Ovary (tissue), 10 donors: Measurements from ENCODE around the gene TMEM132D. TPM values are rescaled to one million over a fixed set of nuclear protein-coding genes. Genes with fewer than 3 reads are reported as not detected.

Source experiments
- DNase-seq, 5 donors: peaks; one replicate each; pipeline ENCODE4 v3.0.0-alpha.2; 2019 to 2020
- H3K27ac ChIP-seq, 2 donors: fragments of 200-600 bp; one replicate each; pipeline versions ENCODE4 v1.5.1 to v1.8.0; 2019 to 2022
- H3K27me3 ChIP-seq: fragments of 200-600 bp; one replicate; pipeline ENCODE4 v1.8.0; 2022
- H3K36me3 ChIP-seq: fragments of 200-600 bp; sonication (generic); one replicate; pipeline ENCODE4 v1.5.1; 2019
- H3K4me1 ChIP-seq: one replicate; pipeline ENCODE4 v1.8.1; 2013; ENCODE audit warnings: mild to moderate bottlenecking, moderate library complexity; ENCODE audit not compliant: insufficient read depth
- H3K4me3 ChIP-seq: fragments of 200-600 bp; sonication (generic); one replicate; pipeline ENCODE4 v1.5.1; 2017
- H3K9me3 ChIP-seq, 2 donors: fragments of 200-600 bp in 1 of 2; sonication (generic) in 1 of 2; one replicate each; pipeline versions ENCODE4 v1.5.1 to v1.8.1; 2013 to 2019; ENCODE audit warnings: mild to moderate bottlenecking in 1 of 2, moderate library complexity in 1 of 2
- CTCF ChIP-seq, 3 donors: fragments of 450-650 bp in 2 of 3; fragments of 200-600 bp in 1 of 3; IDR thresholded peaks; one replicate each; pipeline versions ENCODE4 v1.5.1 to v1.8.0; 2016 to 2022; ENCODE audit warnings: antibody characterized with exemption in 3 of 3, mild to moderate bottlenecking in 1 of 3
- EP300 ChIP-seq: sonication (generic); formaldehyde crosslinking; IDR thresholded peaks from one replicate; pipeline ENCODE4 v1.6.1; 2017; ENCODE audit warnings: antibody characterized with exemption
- POLR2A ChIP-seq: fragments of 450-650 bp; IDR thresholded peaks from one replicate; pipeline ENCODE4 v1.6.1; 2017; ENCODE audit warnings: antibody characterized with exemption, mild to moderate bottlenecking, moderate library complexity
- WGBS, 3 donors: extraction: QIAGEN DNeasy Blood & Tissue Kit in 1 of 3; methylation state at CpG; one replicate each; pipeline versions ENCODE4 v1.1.5 to v1.1.7; 2013 to 2017; 5-methylcytosine and 5-hydroxymethylcytosine counted together
- intact Hi-C, 4 donors: fragments of 100-400 bp; cut with DNase I; formaldehyde crosslinking; loops; one replicate each; pipeline versions ENCODE4 v1.11.0 to v1.15.1; 2022 to 2023
- long read RNA-seq, 3 donors: library from polyadenylated mRNA in 2 of 3; unstranded in 2 of 3; transcript quantifications; one replicate each; pipeline ENCODE4 v2.0.0 and lab custom pipeline, GENCODE V29; 2021 to 2026
- polyA plus RNA-seq, 2 donors: library from polyadenylated mRNA; stranded (reverse); fragments of 200-250 nt in 1 of 2; fragments of 350-450 nt in 1 of 2; fragmentation: Illumina TruSeq in 1 of 2; extraction: RNeasy Lipid Tissue Mini Kit (QIAGEN cat#74804) in 1 of 2; gene quantifications; one replicate each; pipeline ENCODE4 v1.2.3, GENCODE V29; 2013 to 2014
- total RNA-seq, 7 donors: library from RNA; depleted of rRNA in 2 of 7; stranded (reverse); fragments of >200 nt in 2 of 7; fragmentation: NEBNext Ultra II Directional in 3 of 7; extraction: Animal tissue kit (Norgen Biotek cat#: 25700) in 3 of 7; gene quantifications; one replicate each; pipeline versions ENCODE4 v1.1.0 to v1.2.4, GENCODE V29; 2016 to 2023
- donor health status: DM: no; HTN: no; CAD: no; lungs with moderate emphysema.
- donor health status: DM: no; HTN: no; CAD: no.
- donor health status: Bipolar disorder and iron deficiency.
- donor health status: DM: yes; HTN: yes; CAD: no.
- donor health status: DM: no; HTN: no; CAD: no.
- donor health status: DM: yes; HTN: yes; CAD: no.

Gene TMEM132D
- total RNA-seq (not detected), polyA plus RNA-seq (under 1 TPM in 1 of 2 donors, not detected in 1; 0.04 TPM)
- long read RNA-seq, donor 1, result 0 reads
- long read RNA-seq, donor 2, result 0 reads
- long read RNA-seq, donor 3, result 0 reads

GRCh38 chr12:129903956-129904829 lies at the start of gene TMEM132D:
TSS of gene TMEM132D (minus strand) at chr12:129904025.
- Histone ChIP-seq H3K27me3 (no peaks in the 10 kb centered on the region), H3K27ac (no peak within 1 kb of the TSS), H3K36me3 (no peaks in the 10 kb centered on the region), H3K4me1 (no peaks in the 10 kb centered on the region), H3K9me3 (no peaks in the 10 kb centered on the region), H3K4me3 (no peak within 1 kb of the TSS)
- WGBS, 3 donors, result 1 to 3% (median 2%) methylated on average over 58 to 77 of the region's 77 CpGs
- DNase-seq, result no peak
- intact Hi-C loops, result no loop called here
- TF ChIP-seq EP300 (no peak), POLR2A (no peak), CTCF (IDR thresholded peaks at IDR 0.05) (no peak)

- Histone ChIP-seq H3K27me3 (no peaks in the 10 kb centered on the region), H3K36me3 (no peaks in the 10 kb centered on the region), H3K9me3 (no peaks in the 10 kb centered on the region), H3K4me3 (no peak overlapping the region), H3K27ac (no peak overlapping the region), H3K4me1 (no peaks in the 10 kb centered on the region)
- no peak for TF ChIP-seq CTCF (IDR thresholded peaks at IDR 0.05)
- no peak for TF ChIP-seq POLR2A
- no peak for TF ChIP-seq EP300
- 79 to 89% (median 84%) methylated on average over 16 of the region's 16 CpGs for WGBS, 3 donors
- intact Hi-C loops, result no loop called here
- DNase-seq, result no peak
Observed at GRCh38 chr12:129949651-129950050, 45.8 kb upstream of the TMEM132D start.

DNA sequence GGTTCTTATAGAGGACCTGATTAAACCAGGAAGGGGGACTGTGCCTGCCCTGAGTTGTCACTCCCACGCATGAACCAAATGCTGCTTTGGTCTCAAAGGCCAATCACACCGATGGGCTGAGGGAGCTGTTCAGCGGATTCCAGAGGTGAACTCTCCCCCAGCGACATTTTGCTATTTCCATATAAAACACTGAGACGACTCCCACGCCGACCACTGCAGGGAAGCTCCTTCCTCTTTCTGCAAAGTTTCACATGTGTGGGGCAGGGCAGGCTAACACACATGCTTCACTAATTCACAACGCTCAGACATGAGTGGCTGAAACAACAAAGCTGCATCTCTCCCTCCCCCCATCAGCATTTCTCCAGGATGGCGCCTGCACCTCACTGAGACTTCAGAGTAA lies 37.8 kb upstream of the TMEM132D start:
- no peaks in the 10 kb centered on the region for H3K4me1 ChIP-seq
- intact Hi-C loops, result no loop called here
- TF ChIP-seq EP300, result no peak
- no peak for TF ChIP-seq CTCF (IDR thresholded peaks at IDR 0.05)
- no peak for TF ChIP-seq POLR2A

GRCh38 chr12:129938089-129938488 lies 34.3 kb upstream of the TMEM132D start:
- Histone ChIP-seq H3K27me3 (no peaks in the 10 kb centered on the region), H3K4me1 (no peaks in the 10 kb centered on the region), H3K27ac (no peak overlapping the region), H3K36me3 (no peaks in the 10 kb centered on the region), H3K4me3 (no peak overlapping the region), H3K9me3 (no peaks in the 10 kb centered on the region)
- WGBS, 3 donors, result 27 to 32% (median 31%) methylated on average over 7 of the region's 7 CpGs
- TF ChIP-seq CTCF (IDR thresholded peaks at IDR 0.05) (no peak), EP300 (no peak), POLR2A (no peak)
- DNase-seq, result no peak
- intact Hi-C loops, result no loop called here

More for the DNA sequence above, 37.8 kb upstream of the TMEM132D start:
- no peak overlapping the region for H3K27ac ChIP-seq
- H3K27me3 ChIP-seq, result no peaks in the 10 kb centered on the region
- H3K4me3 ChIP-seq, result no peak overlapping the region
- H3K36me3 ChIP-seq, result no peaks in the 10 kb centered on the region
- DNase-seq, result no peak
- 3 to 7% (median 7%) methylated on average over 9 of the region's 9 CpGs for WGBS, 3 donors
- H3K9me3 ChIP-seq, result no peaks in the 10 kb centered on the region
